Fibroblast of villous mesenchyme (primary cell): ENCODE data around the gene TSSK2. TPM values are rescaled to one million over a fixed set of nuclear protein-coding genes. Genes with fewer than 3 reads are reported as not detected.
A peak's percentile ranks its signal among the peaks of the same experiment; 100 is the strongest.

Experiments used
- DNase-seq: peaks from one replicate; pipeline ENCODE4 v3.0.0-alpha.2; 2010; ENCODE audit warnings: low read depth
- H3K4me3 ChIP-seq: 2 replicates; pipeline ENCODE4 v1.5.1; 2011; ENCODE audit warnings: low read depth, mild to moderate bottlenecking, low read length
- total RNA-seq: library from RNA; depleted of rRNA; stranded (reverse); fragments of >200 nt; gene quantifications from 2 replicates; pipeline ENCODE4 v1.2.3, GENCODE V29; 2012
- TF ChIP-seq, protein P1 (sequence below): IDR thresholded peaks from 2 replicates; pipeline ENCODE4 v1.5.1; 2012; ENCODE audit warnings: low read depth, mild to moderate bottlenecking, low read length; ENCODE audit not compliant: insufficient read depth

The TSSK2 gene
- total RNA-seq, 1 donor, result not detected

GRCh38 chr22:19107730-19108074, 23.4 kb upstream of the TSSK2 start:
- H3K4me3 ChIP-seq, result no peak overlapping the region
- TF ChIP-seq, protein P1, sequence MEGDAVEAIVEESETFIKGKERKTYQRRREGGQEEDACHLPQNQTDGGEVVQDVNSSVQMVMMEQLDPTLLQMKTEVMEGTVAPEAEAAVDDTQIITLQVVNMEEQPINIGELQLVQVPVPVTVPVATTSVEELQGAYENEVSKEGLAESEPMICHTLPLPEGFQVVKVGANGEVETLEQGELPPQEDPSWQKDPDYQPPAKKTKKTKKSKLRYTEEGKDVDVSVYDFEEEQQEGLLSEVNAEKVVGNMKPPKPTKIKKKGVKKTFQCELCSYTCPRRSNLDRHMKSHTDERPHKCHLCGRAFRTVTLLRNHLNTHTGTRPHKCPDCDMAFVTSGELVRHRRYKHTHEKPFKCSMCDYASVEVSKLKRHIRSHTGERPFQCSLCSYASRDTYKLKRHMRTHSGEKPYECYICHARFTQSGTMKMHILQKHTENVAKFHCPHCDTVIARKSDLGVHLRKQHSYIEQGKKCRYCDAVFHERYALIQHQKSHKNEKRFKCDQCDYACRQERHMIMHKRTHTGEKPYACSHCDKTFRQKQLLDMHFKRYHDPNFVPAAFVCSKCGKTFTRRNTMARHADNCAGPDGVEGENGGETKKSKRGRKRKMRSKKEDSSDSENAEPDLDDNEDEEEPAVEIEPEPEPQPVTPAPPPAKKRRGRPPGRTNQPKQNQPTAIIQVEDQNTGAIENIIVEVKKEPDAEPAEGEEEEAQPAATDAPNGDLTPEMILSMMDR, result no peak
- DNase-seq, result no peak

DNA sequence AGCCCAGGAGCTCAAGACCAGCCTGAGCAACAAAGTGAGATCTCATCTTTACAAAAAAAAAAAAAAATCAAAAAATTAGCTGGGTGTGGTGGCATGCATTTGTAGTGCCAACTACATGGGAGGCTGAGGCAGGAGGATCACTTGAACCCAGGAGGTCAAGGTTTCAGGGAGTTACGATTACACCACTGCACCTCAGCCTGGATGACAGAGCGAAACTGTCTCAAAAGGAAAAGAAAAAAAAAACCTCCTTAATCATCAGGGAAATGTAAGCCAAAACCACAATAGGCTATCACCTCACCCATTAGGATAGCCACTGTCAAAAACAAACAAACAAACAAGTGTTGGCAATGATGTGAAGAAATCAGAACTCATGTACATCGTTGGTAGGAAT, 22.3 kb upstream of the TSSK2 start:
- TF ChIP-seq, protein P1, result no peak
- DNase-seq, result no peak
- H3K4me3 ChIP-seq, result no peak overlapping the region

GRCh38 chr22:19109198-19110063, 21.7 kb upstream of the TSSK2 start:
- DNase-seq, result peak; percentile 91
- no peak overlapping the region for H3K4me3 ChIP-seq
- TF ChIP-seq, protein P1, result no peak

DNA sequence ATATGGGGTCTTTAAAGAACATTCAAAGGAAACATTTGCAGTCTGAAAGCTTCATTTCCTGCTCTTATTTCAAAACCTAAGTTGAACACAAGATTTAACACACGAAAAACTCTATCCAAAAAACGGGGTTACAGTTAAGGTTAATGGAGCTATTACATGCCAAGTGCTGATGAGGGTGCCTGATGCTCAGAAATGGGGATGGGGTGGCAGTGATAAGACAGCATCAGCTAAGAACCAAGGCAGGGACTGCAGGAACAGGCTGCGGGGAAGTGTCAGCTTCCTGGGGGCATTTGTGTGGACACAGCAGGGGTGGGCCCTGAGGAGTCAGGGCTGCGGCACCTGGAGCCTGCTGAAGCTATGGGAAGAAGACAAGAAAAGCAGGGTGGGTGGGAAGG, 21.0 kb upstream of the TSSK2 start:
- DNase-seq, result no peak
- H3K4me3 ChIP-seq, result no peak overlapping the region
- TF ChIP-seq, protein P1, result no peak

- H3K4me3 ChIP-seq, result no peak overlapping the region
- TF ChIP-seq, protein P1, result no peak
- DNase-seq, result no peak
These were observed 20.5 kb upstream of the TSSK2 start for GRCh38 chr22:19110646-19111045.

- H3K4me3 ChIP-seq, result no peak overlapping the region
- DNase-seq, result no peak
- TF ChIP-seq, protein P1, result no peak
These were observed 20.0 kb upstream of the TSSK2 start for GRCh38 chr22:19111140-19111539.

DNA sequence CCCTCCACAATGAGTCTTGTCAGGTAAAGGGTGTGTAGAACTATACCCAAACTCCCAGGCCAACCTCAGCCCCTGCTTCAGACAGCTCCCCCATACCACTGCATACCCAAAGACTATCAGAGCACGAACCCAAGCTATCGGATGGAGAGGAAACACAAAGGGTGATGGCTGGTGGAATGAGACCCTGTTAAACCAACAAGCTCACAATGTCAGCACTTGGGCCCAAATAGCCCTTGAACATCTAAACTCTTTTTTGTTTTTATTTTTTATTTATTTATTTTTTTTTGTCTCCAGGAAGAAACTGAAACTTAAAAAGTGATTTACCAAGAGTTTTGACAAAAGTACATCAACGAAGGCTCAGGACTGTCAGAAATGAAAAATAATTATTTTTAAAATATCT, 19.5 kb upstream of the TSSK2 start:
- no peak overlapping the region for H3K4me3 ChIP-seq
- DNase-seq, result no peak
- TF ChIP-seq, protein P1, result no peak
